22Rv1 (cell line): ENCODE results near the gene ZDHHC8.

Experiments used
- ZFX ChIP-seq: fragments of 450-650 bp; IDR thresholded peaks from 2 replicates; pipeline ENCODE4 v1.6.1; 2017; ENCODE audit warnings: antibody characterized with exemption, borderline replicate concordance
- TF ChIP-seq, protein P1 (sequence below): fragments of 450-650 bp; IDR thresholded peaks from 2 replicates; pipeline ENCODE4 v1.5.1; 2017; ENCODE audit warnings: mild to moderate bottlenecking

DNA sequence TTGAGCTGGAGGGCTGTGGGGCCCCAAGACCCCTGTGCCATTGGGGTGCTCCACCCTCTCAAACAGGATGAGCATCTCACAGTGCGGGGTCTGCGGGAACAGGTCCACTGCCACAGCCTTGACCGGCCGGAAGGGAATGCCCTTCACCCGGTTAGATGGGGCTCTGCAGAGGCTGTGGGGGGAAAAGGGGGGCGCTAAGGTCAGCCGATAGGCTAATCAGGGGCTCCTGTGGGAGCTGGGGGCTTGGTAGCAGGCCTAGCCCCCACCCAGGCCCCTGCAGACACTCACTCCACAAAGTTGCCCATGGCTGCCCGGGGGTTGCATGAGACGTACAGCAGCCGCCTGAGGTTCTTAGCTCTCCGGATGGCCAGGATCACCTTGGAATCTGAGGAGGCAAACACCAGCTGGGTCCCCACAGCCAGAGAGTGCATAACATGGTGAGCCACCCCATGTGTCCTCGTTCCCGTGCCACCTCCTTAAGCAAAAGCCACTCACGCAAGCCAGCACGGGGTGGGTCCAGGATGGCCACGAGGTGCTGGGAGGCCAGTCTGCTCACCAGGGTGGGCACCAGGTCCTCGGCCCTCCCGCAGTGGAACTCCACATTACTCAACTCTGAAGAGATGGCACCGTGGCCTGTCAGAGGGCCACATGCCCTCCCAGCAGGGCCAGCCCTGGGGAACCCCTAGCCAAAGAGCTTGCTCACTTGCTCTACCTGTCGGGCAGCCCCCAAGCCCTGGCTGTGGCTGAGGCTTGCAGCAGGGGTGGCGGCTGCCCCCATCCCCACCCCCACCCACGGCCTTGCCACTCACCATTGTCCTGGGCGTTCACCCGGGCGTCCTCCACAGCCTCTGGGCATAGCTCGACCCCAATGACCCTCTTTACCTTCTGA lies 18.7 kb upstream of the ZDHHC8 start:
- TF ChIP-seq, protein P1, sequence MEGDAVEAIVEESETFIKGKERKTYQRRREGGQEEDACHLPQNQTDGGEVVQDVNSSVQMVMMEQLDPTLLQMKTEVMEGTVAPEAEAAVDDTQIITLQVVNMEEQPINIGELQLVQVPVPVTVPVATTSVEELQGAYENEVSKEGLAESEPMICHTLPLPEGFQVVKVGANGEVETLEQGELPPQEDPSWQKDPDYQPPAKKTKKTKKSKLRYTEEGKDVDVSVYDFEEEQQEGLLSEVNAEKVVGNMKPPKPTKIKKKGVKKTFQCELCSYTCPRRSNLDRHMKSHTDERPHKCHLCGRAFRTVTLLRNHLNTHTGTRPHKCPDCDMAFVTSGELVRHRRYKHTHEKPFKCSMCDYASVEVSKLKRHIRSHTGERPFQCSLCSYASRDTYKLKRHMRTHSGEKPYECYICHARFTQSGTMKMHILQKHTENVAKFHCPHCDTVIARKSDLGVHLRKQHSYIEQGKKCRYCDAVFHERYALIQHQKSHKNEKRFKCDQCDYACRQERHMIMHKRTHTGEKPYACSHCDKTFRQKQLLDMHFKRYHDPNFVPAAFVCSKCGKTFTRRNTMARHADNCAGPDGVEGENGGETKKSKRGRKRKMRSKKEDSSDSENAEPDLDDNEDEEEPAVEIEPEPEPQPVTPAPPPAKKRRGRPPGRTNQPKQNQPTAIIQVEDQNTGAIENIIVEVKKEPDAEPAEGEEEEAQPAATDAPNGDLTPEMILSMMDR: no peak
- no peak for TF ChIP-seq ZFX
